Stimulated activated CD8-positive, alpha-beta memory T cell treated with anti-CD3 and anti-CD28 coated beads, Interleukin-4, amount 100 ng/mL, for 48 hours (primary cell): ENCODE results near the gene PHOX2B.

ENCODE experiments used
- DNase-seq: peaks from one replicate; pipeline ENCODE4 v3.0.0-alpha.2; 2020

Gene PHOX2B

DNA sequence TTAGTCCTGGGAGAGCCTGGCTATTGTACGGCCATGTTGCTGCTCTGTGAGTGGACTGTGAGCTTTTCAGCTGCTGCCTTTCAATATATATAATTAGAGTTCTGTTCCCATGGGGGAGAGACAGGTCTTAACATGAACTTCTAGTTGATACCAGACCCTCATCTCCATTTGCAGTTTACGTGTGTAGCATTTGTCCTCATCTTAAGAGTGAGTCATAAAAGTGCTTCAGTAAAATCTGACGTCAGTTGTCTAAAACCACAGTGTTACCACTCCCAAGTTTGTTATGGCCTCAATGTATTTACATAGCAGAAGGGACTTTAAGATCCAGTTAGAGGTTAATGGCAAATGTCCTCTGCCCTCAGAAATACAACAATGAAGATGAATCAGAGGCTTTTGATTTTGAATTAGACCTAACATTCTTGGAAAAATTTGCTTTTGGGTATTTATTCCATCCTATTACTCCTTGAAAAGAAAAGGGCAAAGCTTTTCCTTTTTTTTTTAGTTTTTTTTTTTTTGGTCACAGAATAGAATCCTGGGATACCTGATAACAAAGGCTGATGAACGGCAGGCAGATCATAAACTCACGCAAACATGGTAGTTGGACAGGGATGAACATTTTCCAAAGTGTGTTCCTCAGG is 38.6 kb downstream of the PHOX2B start:
- no peak for DNase-seq

DNA sequence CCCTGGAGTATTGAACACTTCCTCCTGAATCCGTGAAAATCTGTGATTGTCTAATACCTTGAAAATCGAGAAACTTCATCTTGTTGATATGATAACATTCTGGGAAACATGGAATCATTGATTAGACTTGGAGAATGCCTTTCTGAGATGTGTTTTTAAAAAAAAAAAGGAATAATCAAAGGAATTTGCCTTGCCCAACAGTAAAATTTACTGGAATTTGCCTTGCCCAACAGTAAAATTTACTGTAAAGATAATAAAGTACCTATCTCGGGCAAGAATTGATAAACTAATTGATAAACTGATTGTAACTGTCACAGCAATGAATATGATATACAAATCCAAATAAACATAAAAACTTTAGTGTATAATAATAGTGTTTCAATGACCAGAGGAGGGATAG is 44.7 kb downstream of the PHOX2B start:
- DNase-seq: no peak

DNA sequence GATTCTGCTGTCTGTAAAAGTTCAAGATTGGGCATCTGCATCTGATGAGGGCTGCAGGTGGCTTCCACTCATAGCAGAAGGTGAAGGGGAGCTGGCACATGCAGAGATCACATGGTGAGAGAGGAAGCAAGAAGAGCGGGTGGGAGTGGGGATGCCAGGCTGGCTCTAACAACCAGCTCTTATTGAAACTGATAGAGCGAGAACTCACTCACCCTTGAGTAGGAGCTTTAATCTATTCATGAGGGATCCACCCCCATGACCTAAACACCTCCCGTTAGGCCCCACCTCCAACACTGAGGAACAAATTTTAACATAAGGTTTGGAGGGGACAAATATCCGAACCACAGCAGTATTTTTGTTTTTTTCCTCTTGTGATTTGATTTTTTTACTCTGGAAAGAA is 45.8 kb downstream of the PHOX2B start:
- no peak for DNase-seq

DNA sequence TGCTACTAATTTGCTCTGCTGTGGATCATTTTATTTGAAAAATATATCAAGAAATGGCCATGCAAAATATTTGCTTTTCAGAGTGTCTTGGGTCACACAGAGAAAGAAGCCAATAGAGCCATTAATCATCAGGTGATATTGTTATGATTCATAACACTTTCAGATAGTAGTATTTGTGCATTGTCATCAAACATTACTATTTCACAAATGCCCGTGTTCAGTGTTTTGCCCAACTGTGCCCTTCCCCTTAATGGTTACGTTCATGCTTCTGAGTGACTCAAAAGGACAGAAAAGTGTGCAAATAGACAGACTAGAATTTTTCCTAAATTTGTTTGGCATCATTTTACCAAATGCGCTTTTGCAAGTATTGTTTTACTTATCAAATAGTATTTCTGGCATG is 46.5 kb downstream of the PHOX2B start:
- DNase-seq: no peak

DNA sequence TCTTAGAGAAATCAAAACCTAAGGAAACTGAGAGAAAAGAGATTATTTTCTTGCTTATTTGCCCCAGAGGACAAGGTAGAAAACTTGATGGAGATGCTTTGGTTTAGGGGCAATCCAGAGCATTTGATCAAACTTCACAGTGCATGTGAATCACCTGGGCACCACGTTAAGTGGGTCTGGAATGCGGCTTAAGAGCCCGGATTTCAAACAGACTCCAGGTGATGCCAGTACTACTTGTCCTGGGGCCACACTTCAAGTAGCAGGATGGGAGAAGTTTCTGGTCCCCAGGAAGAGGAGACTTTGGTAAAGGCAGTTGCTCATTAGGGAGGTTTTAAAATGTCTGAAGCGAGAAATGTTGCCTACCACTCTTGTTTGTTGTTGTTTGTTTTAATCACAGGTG is 51.8 kb downstream of the PHOX2B start:
- no peak for DNase-seq

DNA sequence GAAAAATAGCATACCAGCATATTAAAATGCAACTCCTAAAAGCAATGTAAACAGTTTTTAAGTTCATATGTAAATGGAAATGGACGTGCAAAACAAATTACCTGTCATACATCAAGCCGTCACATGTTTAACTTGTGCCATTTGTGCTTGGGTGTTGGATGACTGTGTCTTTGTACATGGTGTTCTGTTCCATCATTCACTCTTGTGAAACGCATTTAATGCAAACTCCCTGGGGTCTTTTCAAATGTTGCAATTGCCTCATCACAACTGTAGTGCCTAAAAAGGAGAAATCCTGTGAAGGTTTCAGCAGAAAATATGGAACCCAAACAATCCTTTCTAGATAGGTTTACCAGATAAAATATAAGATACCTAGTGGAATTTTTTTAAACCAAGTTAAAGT is 52.4 kb downstream of the PHOX2B start:
- DNase-seq: no peak
